ENCODE data around the gene ZDHHC9. TPM values are rescaled to one million over a fixed set of nuclear protein-coding genes. Genes with fewer than 3 reads are reported as not detected.

ZDHHC9 gene
- total and polyA plus RNA-seq, 9 donors: 19.9 to 39.8 (median 32.3) TPM

- Histone ChIP-seq H3K27ac (ENCODE audit: low read length) (no peak overlapping the region), H3K4me1 (ENCODE audit: control insufficient read depth, insufficient read depth, low read length) (peaks cover 9% of the 10 kb centered on the region), H3K9me3 (replicated peaks; ENCODE audit: control insufficient read depth, low read depth, low read length) (no peaks in the 10 kb centered on the region), H3K4me3 (ENCODE audit: low read length) (no peak overlapping the region), H3K36me3 (ENCODE audit: control insufficient read depth, insufficient read depth, low read length) (no peaks in the 10 kb centered on the region), H3K27me3 (ENCODE audit: control insufficient read depth, insufficient read depth, low read length) (peaks cover 42% of the 10 kb centered on the region)
- 63% methylated on average over 14 of the region's 22 CpGs for WGBS (ENCODE audit: insufficient coverage)
- DNase-seq: no peak
Measured at GRCh38 chrX:129754056-129755024, 89.3 kb downstream of the ZDHHC9 start.

Other genes with a start within 250 kb of the ZDHHC9 start
- 5.7 TPM for gene APLN, start 188.9 kb downstream of the ZDHHC9 start, total RNA-seq
- gene APLN, start 188.9 kb downstream of the ZDHHC9 start, polyA plus RNA-seq (ENCODE audit: insufficient read depth in 1 of 8, insufficient read length in 8 of 8, low replicate concordance in 1 of 8): 10 to 100 TPM in 7 of 8 donors, 1 to 10 TPM in 1; 9.0 to 29.3 (median 17.4) TPM
- gene XPNPEP2, start 104.9 kb downstream of the ZDHHC9 start, total RNA-seq: 4.2 TPM
- gene XPNPEP2, start 104.9 kb downstream of the ZDHHC9 start, polyA plus RNA-seq (ENCODE audit: insufficient read depth in 1 of 8, insufficient read length in 8 of 8, low replicate concordance in 1 of 8): 10 to 100 TPM in 1 of 8 donors, 1 to 10 TPM in 7; 3.0 to 12.9 (median 4.7) TPM
- gene SASH3, start 63.9 kb downstream of the ZDHHC9 start, total RNA-seq: 2.4 TPM
- 1 to 10 TPM; 2.3 to 3.3 (median 2.7) TPM for gene SASH3, start 63.9 kb downstream of the ZDHHC9 start, polyA plus RNA-seq (ENCODE audit: insufficient read depth in 1 of 8, insufficient read length in 8 of 8, low replicate concordance in 1 of 8)
- 18.3 TPM for gene UTP14A, start 62.3 kb upstream of the ZDHHC9 start, total RNA-seq
- 10 to 100 TPM; 19.6 to 25.9 (median 23.2) TPM for gene UTP14A, start 62.3 kb upstream of the ZDHHC9 start, polyA plus RNA-seq (ENCODE audit: insufficient read depth in 1 of 8, insufficient read length in 8 of 8, low replicate concordance in 1 of 8)
- gene BCORL1, start 138.7 kb upstream of the ZDHHC9 start, total RNA-seq: 4.3 TPM
- 10 to 100 TPM; 12.2 to 21.3 (median 17.0) TPM for gene BCORL1, start 138.7 kb upstream of the ZDHHC9 start, polyA plus RNA-seq (ENCODE audit: insufficient read depth in 1 of 8, insufficient read length in 8 of 8, low replicate concordance in 1 of 8)

Data from muscle of leg (tissue), 11 donors.